Stimulated activated CD8-positive, alpha-beta memory T cell treated with anti-CD3 and anti-CD28 coated beads, Interleukin-4, amount 100 ng/mL, for 48 hours (primary cell): ENCODE measurements around the gene ZFC3H1.

Experiments used
- DNase-seq: peaks from one replicate; pipeline ENCODE4 v3.0.0-alpha.2; 2020

The ZFC3H1 gene

DNA sequence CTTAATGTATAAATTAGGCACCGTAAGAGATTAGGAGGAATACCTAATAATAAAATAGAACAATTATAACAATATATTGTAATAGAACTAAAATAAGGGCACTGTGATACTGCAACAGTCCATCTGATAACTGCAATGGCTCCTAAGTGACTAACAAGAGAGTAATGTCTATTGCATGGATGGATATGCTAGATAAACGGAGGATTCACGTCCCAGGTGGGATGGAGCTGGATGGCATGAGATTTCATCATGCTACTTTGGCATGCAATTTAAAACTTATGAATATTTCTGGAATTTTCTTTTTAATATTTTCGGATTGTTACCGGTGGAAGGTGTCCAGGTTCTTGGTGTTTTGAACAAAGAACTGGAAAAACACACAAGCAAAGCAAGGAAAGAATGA lies 20.0 kb upstream of the ZFC3H1 start:
- no peak for DNase-seq

DNA sequence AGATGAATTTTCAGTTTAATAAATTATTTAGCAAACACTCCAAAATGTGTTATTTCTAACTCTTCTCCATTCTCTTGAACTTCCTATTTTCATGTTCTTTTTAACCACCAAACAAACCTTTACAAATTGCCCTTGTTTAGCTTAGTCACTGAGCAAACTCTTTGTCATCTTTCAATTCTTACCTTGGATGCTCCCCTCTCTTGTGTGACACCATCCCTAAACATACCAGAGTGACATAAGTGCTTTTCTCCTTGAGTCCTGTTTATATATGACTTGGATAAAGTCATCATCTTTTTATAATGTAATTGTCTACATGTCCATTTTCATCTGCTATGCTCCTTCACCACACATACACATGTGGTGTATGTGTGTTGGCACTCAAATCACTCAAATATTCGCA lies 18.8 kb upstream of the ZFC3H1 start:
- DNase-seq: no peak

DNA sequence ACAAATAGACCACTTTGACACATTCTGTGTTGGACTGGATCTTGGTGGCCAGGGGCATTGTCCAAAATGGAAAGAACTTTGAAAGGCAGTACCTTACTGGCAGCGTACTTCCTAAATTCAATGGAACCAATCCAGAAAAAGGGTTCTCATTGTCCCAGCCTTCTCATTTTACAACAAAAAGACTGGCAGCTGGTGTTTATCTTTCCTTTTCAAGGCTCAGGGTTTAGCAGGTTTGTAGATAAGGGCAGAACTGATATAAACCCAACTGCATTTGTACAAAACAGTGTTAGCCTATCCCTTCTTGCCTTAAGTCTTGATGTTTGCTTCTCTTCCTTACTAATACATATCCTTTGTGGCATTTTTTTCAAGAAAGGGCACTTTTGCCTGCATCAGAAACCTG lies 8.2 kb upstream of the ZFC3H1 start:
- DNase-seq: no peak

DNA sequence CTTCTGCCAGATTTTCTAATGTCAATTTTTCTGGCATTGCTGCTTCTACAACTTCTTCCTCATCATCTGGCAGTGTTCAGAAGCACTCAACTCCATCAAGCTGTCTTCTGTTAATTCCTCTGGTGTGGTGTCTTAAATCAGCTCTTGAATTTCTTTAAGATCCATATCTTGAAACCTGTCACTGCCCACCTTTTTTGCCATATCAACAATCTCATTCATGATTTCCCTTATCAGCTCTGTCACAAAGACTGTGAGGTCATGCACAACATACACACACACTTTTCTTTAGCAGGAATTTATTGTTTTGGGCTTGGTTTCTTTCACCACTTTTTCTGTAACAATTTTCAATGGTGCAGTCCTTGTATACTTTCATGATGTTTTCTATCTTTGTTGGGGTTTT lies 7.7 kb upstream of the ZFC3H1 start:
- no peak for DNase-seq

DNA sequence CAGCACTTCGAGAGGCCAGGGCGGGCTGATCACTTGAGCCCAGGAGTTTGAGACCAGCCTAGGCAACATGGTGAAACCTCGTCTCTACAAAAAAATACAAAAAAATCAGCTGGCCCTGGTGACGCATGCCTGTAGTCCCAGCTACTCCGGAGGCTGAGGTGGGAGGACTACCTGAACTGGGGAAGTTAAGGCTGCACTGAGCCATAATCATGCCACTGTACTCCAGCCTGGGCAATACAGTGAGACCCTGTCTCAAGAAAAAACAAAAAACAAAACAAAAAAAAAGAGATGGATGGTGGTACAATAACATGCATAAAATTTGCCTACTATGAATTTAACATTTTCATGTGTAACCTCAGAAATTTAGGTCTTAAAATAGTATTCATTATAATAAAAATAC lies 2.6 kb upstream of the ZFC3H1 start:
- no peak for DNase-seq

DNA sequence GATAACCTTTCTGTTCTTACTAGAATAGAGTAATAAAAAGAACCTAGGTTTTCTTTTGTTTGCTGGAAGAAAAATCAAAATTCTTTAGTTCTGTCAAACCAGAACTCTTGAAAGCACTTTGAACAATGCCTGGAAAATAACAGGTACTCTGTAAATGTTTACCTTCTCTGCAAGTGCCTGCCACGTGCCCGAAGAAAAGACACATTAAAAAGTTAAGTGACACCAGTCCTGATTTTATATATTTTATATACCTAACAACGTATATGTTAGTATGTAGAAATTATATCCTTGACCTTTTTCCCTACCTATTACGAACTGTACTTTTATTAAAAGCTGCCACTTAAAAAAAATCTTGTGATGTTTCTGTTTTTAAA lies 1.4 kb upstream of the ZFC3H1 start:
- DNase-seq: no peak

DNA sequence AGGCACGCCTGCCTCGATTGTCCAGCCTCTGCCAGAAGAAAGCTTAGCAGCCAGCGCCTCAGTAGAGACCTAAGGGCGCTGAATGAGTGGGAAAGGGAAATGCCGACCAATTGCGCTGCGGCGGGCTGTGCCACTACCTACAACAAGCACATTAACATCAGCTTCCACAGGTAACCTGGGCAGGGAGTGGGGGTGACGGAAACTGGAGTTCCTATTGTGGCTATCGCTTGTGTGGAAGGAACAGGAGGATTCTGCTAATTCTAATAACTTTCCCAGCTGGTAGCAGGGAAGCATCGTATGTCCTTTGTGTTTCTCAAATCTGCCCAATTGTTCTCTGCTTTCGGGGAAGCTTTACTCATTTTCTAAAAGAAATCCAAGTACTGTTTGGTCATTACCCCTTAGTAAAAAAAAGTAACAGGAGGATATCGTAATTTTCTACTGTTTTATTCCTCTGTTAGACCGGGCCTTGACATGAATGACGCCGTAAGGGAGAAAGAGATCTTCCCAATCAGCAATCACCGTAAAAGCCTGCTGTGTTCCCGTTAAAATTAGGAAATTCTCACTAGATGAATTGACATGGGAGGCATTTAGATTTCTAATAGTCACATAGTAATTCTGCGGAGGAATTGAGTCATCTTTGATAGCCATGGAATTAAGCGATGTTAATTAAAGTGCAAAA lies 902 bp upstream of the ZFC3H1 start:
- DNase-seq: no peak

DNA sequence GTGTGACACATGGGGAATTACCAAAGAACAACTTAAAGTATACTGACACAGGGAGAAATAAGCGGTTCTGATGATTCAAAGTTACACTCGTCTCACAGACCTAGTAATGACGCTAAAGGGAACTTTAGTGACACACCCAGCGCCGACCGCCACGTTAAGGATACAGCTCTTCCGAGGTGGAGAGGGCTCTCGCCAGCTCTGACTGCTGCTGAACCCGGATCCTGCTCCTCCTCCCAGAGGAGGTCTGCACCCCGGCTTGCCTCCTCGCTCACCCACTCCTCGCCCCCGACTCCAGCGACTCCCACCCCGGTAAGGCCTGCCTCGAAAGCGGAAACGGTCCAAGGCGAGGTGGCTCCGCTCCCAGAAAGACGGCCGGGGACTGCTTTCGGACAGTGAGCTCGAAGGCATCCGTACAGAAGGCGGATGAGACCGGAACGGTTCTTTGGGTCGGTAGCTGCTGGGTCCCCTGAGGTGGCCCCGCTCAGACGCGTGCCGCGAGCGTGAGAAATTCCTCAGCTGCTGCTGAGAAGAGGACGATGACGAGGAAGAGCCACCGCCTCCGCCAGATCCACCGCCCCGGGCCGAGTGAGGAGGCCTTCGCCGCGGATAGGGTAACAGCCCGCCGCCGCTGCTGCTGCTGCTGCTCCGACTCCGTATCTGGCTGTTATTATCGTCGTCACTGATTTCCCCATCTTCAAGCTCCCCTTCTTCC lies 643 bp downstream of the ZFC3H1 start:
- peak; percentile 79 for DNase-seq

DNA sequence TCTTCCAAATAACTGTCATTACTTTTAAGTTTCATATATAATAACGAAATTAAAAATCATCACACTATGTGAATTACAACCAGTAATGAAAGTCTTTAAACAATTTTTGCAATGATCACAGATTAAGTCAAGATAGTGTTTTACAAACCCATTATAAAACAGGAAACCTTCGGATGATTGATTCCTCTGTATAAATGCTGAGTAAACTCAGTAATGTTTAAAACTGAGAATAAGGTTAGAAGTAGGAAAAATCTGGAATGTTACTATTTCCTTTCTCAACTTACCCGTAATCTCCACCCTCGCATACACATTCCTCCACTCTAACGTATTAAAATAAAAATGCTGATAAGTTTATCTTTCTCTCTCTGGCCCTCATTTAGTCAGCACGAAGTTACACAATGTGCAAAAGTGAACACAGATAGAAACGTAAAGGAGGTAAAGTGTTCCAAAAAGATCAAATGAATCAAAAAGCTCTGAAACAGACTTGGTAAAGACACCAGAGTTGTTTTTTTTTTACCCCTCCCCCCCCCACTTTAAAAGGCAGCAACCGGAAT lies 1.6 kb downstream of the ZFC3H1 start:
- DNase-seq: no peak

DNA sequence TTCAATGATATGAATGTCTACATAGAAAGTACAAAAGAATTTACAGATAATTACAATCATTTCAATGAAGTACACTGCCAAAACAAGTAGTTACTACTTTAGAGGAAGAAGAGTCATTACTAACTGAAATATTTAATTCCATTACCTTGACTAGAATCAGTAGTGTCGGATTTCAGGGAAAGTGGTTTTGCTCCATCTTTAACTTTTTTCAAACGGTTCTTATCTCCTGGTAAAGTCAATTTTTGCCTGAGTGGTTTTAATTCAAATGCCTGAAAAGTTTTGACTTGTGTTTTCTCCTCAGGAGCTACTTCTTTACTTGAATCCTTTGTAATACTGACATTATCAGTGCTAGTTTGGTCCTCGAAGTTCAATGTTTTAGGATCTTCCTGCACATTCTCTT lies 6.9 kb downstream of the ZFC3H1 start:
- DNase-seq: no peak

DNA sequence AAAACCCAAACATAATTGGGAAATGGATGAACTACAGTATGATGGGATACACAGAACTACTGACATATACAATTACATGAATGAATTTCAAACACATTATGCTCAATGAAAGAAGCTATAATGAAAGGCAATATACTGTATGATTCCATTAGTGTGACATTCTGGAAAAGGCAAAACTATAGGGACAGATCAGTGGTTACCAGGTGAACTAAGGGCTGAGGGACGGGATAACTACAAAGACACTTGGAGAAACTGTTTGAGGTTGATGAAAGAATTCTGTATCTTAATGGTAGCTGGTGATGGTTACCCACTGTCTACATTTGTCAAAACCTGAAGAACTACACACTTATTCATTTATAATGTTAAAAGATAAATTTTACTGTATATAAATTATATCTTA lies 7.7 kb downstream of the ZFC3H1 start:
- DNase-seq: no peak

DNA sequence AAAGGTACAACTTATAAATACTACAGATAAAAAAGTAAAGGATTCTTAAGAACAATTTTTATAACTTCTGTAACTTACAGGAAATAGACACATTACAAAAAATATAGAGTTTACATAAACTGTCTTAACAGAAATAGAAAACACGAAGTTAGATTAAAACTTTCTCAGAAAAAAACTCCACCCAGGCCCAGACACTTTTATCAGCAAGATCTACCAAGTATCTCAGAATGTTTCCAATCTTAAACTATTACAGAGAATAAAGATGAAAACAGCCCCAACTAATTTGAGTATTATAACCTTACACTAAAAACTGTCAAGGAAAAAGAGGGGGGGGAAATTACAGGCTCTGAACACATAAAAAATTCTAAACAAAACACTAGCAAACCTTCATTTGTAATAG lies 8.2 kb downstream of the ZFC3H1 start:
- no peak for DNase-seq

DNA sequence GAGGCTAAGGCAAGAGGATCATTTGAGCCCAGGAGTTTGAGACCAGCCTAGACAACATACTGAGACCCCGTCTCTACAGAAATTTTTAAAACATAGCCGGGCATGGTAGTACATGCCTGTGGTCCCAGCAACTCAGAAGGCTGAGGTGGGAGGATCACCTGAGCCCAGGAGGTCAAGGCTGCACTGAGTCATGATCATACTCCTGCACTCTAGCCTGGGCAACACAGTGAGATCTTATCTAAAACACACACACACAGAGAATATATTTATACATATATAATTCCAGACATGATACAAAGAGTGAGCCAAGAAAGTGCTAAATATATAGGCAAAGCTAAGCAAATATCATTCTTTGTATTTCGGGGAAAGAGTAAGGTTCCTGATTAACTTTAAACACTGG lies 9.4 kb downstream of the ZFC3H1 start:
- no peak for DNase-seq

DNA sequence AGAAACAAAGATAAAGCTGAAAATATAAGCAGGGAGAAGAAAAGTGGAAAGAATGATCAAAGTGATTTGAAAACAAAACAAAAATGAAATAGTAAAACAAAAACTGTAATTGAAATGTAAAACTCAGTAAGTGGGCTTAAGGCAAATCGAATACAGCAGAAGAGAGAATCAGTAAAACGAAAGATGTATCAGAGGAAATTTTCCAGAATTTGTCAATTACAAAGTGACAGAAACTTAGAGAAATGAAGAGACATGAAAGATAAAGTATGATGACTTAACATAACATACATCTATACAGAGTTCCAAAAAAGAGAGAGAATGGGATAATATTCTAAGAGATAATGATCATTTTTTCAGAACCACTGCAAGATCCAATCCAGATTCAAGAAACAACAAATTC lies 10.5 kb downstream of the ZFC3H1 start:
- no peak for DNase-seq

DNA sequence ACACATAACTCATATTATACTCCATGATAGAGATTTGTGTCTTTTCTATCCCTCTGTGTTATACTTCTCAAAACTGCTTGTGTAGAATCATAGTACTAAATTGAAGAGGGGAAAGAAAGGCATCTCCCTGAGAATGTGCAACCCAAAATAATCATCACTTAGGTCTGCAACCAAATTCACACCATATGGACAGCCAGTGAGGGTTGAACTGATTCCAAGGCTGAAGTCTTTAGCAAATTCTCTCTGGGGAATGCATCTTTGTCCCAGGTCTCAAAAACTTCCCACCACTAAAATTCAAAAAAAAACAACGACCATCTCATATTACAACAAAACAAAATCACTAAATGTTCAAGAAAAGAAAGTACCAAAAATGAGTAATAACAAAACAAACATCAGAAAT lies 11.0 kb downstream of the ZFC3H1 start:
- no peak for DNase-seq

DNA sequence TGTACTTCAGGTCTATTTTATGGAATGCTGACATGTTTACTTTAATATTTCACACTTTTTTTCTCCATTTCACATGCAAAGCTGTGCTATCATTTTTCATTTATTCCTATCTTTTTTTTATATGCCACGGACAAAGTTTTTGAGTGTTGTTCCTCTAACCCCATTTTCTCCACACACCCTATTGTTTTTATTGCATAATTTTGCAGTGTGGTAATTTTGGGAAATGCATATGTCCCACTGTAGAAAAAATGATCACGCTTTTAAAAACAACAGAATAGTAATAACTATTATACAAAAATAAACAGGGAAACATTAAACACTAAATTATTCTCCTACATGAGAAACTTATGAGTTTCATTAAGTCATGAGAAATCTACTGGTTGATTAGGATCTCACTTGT lies 14.2 kb downstream of the ZFC3H1 start:
- DNase-seq: no peak

DNA sequence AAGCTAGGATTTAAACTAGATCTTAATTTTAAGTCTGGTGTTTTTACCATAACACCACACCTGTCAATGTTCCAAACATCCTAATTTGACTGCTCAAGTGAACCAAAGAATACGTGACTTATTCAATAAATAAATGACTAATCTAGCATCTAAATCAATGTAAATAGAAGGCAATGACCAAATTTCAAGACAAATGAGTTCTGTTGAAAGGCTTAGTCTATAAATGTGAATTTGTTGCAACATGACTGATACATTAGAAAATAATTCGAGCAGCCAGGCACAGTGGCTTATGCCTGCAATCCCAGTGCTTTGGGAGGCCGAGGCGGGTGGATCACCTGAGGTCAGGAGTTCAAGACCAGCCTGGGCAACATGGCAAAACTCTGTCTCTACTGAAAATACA lies 15.1 kb downstream of the ZFC3H1 start:
- DNase-seq: no peak

DNA sequence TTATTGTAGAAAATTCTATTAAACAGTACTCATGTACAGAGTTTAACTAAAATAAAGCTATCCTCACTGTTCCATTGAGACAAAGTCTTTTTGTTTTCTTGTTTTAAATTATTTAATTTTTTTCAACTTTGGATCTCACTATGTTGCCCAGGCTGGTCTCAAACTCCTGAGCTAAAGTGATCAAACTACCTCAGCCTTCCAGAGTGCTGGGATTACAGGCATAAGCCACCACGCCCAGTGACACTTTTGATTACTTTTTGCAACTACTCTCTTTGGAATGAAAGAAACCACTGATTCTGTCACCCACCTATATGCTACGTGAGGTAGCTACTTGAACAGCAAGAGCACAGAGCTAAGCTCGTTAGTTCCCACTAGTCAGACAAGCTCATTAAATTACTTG lies 17.1 kb downstream of the ZFC3H1 start:
- no peak for DNase-seq

DNA sequence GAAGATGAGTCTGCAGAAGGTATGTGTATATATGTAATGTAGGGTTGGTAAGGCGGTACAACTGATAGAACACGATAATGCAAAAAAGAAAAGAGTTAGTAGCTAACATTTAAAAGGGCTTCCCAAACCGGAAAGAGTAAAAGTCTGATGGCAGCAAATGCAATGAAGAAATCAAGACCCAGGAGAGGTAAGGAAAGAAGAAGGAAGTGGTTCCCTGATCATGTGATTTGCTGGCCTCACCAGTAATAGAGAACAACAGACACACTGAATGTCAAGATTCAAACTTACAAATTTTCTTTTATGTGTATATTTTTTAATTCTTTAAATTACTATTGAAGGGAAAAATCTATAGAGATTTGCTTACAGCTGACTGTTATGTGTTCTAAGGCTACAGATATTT lies 18.4 kb downstream of the ZFC3H1 start:
- DNase-seq: no peak

DNA sequence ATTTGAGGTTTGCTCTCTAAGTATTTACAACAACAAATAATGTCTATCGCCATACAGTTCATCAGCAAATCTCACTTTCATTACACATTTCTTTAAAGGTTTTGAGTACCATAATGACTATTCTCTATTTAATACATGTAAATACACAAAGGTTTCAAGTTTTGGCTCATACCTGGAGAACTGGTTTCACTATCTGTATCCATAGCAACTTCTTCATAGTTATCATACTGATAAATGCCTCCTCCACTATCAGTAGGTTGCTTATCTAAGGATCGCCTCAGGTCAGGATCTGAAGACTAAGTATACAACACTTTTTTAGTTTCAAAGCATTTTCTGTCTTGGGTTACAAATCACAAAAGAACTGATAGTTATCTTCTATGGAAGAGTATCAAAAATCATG lies 21.4 kb downstream of the ZFC3H1 start:
- DNase-seq: no peak

DNA sequence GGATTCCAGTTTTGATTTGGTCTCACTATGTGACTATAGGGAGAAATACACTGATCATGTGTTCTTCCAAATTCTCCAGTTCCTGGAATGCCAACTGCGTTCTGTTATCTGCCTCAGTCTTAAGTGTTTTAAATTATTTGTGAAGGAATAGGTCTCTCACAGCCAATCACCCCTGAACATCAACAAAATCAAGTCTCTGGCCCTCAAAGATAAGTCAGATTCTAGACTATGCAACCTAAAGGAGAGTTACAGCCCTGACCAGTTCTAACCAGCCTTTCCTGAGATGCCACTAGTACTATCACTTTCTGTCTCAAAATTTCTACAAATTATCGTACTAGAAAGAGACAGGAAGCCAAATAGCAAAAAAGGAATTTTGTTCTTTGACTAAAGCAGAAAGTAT lies 22.3 kb downstream of the ZFC3H1 start:
- no peak for DNase-seq

DNA sequence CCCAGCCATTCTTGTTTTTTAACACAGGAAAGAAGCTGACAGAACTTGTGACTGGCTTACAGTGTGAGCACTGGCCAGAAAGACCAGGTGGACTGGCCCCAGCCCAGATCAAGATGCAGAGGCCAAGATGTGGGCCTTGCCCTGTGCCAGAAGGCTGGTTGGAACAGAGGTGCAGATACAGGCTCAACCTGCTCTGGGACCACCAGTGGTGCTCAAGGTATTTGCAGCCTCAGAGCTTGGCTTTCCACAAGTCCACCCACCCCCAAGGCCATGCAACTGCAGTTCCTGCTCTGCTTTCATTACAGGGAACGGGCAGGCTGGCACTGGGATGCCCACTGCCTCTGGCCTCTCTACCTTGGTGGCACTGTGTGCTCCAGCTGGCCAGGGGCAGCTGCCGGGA lies 23.3 kb downstream of the ZFC3H1 start:
- no peak for DNase-seq

DNA sequence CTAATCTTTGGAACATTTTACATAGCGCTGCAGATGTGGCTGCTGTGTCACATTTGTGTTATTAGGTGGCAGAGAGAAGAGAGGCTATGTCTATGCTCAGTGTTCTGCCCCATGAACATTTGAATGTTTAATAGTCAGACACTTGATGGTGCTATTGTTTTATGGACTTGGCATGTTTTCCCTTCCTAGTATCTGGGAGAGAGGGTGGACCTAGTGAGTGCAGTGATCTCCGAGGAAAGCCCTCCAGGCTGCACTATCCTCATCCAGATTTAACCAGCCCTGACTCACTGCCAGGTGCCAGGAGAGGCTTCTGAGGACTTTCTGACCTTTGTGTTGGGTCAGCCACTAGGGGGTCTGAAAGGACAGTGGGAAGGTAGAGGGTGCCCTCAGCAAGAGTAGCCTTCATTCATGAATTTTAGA lies 24.3 kb downstream of the ZFC3H1 start:
- no peak for DNase-seq

DNA sequence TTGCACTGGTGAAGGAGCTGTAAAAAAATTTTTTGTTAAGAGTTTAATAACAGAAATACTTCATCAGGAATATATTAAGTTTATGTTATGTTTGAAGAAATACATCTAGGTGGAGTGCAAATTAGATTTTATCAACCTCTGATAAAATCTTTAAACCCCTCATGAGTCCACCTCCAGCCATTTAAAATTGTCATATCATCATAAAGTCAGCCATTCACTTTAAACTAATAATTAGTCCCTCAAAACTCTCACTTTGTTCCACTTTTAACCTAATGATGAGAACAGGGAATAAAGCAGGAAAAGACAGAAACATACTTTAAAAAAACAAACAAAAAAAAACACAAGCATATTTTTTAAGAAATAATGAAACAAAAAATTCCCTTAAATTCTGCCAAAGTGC lies 25.1 kb downstream of the ZFC3H1 start:
- DNase-seq: no peak

DNA sequence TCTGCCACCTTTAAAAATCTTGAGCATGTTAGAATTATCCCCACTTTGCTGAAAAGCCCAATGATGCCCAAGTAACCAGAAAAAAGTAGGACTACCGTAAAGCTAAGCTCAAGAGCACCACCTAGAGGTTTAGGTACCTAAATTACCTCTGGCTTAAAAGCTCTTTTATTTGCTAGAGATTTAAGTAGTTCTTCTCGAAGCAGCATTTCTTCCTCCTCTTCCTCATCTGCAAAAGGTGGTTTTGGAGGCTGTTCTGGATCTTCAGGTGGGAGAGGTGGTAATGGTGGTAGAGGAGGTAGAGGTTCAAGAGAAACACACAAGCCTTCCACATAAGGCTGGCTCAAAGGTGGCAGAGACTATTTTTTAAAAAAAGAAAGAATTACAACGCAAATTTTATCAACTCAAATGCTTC lies 26.9 kb downstream of the ZFC3H1 start:
- DNase-seq: no peak
